Transverse colon (tissue), 4 donors: Measurements from ENCODE around the gene TENM4.

ENCODE experiments used
- EP300 ChIP-seq: sonication (generic); formaldehyde crosslinking; IDR thresholded peaks from one replicate; pipeline ENCODE4 v1.6.1; 2017; ENCODE audit warnings: antibody characterized with exemption, low read depth
- POLR2AphosphoS5 ChIP-seq, 3 donors: sonication (generic); formaldehyde crosslinking; IDR thresholded peaks; one replicate each; pipeline ENCODE4 v1.6.1; 2016; ENCODE audit warnings: antibody characterized with exemption in 3 of 3
- TF ChIP-seq, protein P1 (sequence below), 5 experiments: fragments of 200-600 bp in 3 of 5; fragments of 450-650 bp in 2 of 5; sonication (generic) in 3 of 5; IDR thresholded peaks; 1 replicate in 2 of 5; 2 replicates in 3 of 5; pipeline ENCODE4 v1.5.1; 2016 to 2017; ENCODE audit warnings: antibody characterized with exemption in 5 of 5, inconsistent platforms in 3 of 5, mild to moderate bottlenecking in 2 of 5, moderate library complexity in 1 of 5

DNA sequence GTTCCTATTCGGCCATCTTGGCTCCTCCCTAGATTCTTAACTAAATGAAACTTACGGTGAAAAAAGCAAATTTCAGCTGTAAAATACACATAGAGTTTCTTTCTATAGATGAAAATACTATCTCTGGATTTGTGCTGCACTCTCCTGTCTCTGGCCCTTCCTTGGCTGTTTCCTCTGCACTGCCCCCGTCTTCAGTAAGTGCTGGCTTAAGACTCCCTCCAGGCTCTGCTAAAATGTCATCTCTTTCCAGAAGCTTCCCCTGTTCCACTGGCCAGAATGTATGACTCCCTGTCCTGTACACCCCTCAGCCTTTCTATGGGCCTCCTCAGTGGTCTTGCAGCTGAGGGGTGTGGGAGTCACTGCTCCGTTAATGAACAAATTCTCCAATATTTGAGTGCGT, 757.1 kb downstream of the TENM4 start:
- TF ChIP-seq, protein P1, sequence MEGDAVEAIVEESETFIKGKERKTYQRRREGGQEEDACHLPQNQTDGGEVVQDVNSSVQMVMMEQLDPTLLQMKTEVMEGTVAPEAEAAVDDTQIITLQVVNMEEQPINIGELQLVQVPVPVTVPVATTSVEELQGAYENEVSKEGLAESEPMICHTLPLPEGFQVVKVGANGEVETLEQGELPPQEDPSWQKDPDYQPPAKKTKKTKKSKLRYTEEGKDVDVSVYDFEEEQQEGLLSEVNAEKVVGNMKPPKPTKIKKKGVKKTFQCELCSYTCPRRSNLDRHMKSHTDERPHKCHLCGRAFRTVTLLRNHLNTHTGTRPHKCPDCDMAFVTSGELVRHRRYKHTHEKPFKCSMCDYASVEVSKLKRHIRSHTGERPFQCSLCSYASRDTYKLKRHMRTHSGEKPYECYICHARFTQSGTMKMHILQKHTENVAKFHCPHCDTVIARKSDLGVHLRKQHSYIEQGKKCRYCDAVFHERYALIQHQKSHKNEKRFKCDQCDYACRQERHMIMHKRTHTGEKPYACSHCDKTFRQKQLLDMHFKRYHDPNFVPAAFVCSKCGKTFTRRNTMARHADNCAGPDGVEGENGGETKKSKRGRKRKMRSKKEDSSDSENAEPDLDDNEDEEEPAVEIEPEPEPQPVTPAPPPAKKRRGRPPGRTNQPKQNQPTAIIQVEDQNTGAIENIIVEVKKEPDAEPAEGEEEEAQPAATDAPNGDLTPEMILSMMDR (IDR thresholded peaks at IDR 0.05) = no peak
- TF ChIP-seq POLR2AphosphoS5 (IDR thresholded peaks at IDR 0.05) = no peak
- no peak for TF ChIP-seq EP300
